ENCODE data around the gene RASGRF1. TPM values are rescaled to one million over a fixed set of nuclear protein-coding genes. Genes with fewer than 3 reads are reported as not detected.

Gene RASGRF1
- total RNA-seq, 2 donors from 2014 or later, result 0.09 to 1.1 TPM

- Histone ChIP-seq H3K4me3 (no peak overlapping the region), H3K27ac (no peak overlapping the region), H3K9me3 (no peaks in the 10 kb centered on the region), H3K36me3 (no peaks in the 10 kb centered on the region), H3K27me3 (replicated peaks; ENCODE audit: insufficient read depth) (no peaks in the 10 kb centered on the region), H3K4me1 (replicated peaks) (no peaks in the 10 kb centered on the region)
- no peak for DNase-seq (ENCODE audit: low spot score)
- WGBS, result 100% methylated on average over 2 of the region's 2 CpGs
- TF ChIP-seq CTCF (IDR thresholded peaks at IDR 0.05), result no peak
- TF ChIP-seq POLR2A (IDR thresholded peaks at IDR 0.05), result no peak
- TF ChIP-seq POLR2AphosphoS5 (IDR thresholded peaks at IDR 0.05), result no peak
- intact Hi-C loops (cut with DNase I), result no loop called here
Measured at GRCh38 chr15:79010278-79010677, 80.3 kb downstream of the RASGRF1 start.

- H3K27ac ChIP-seq, result no peak overlapping the region
- no peak for TF ChIP-seq CTCF (IDR thresholded peaks at IDR 0.05)
- no peaks in the 10 kb centered on the region for H3K27me3 ChIP-seq (replicated peaks; ENCODE audit: insufficient read depth)
- H3K9me3 ChIP-seq, result no peaks in the 10 kb centered on the region
- H3K36me3 ChIP-seq, result no peaks in the 10 kb centered on the region
- no peaks in the 10 kb centered on the region for H3K4me1 ChIP-seq (replicated peaks)
- intact Hi-C loops (cut with DNase I), result no loop called here
- 70% methylated on average over 4 of the region's 4 CpGs for WGBS
- no peak overlapping the region for H3K4me3 ChIP-seq
- no peak for DNase-seq (ENCODE audit: low spot score)
Measured at GRCh38 chr15:79009379-79009778, 81.2 kb downstream of the RASGRF1 start.

GRCh38 chr15:79008659-79009058 lies 81.9 kb downstream of the RASGRF1 start:
- H3K27me3 ChIP-seq (replicated peaks; ENCODE audit: insufficient read depth), result no peaks in the 10 kb centered on the region
- H3K9me3 ChIP-seq, result no peaks in the 10 kb centered on the region
- no peaks in the 10 kb centered on the region for H3K4me1 ChIP-seq (replicated peaks)
- no peak overlapping the region for H3K4me3 ChIP-seq
- H3K27ac ChIP-seq, result no peak overlapping the region
- no peak for TF ChIP-seq POLR2AphosphoS5 (IDR thresholded peaks at IDR 0.05)
- no peak for TF ChIP-seq POLR2A (IDR thresholded peaks at IDR 0.05)
- no peak for TF ChIP-seq CTCF (IDR thresholded peaks at IDR 0.05)
- 82% methylated on average over 10 of the region's 10 CpGs for WGBS
- no peaks in the 10 kb centered on the region for H3K36me3 ChIP-seq
- intact Hi-C loops (cut with DNase I), result no loop called here
- DNase-seq (ENCODE audit: low spot score), result no peak

- H3K36me3 ChIP-seq, result no peaks in the 10 kb centered on the region
- H3K4me1 ChIP-seq (replicated peaks), result no peaks in the 10 kb centered on the region
- TF ChIP-seq CTCF (IDR thresholded peaks at IDR 0.05) (peak in 2 of 4 experiments; percentile 25 to 60), POLR2AphosphoS5 (IDR thresholded peaks at IDR 0.05) (no peak)
- no peaks in the 10 kb centered on the region for H3K9me3 ChIP-seq
- H3K27me3 ChIP-seq (replicated peaks; ENCODE audit: insufficient read depth), result no peaks in the 10 kb centered on the region
- DNase-seq (ENCODE audit: low spot score), result no peak
- H3K27ac ChIP-seq, result no peak overlapping the region
- intact Hi-C loops (cut with DNase I), result no loop called here
- 63% methylated on average over 3 of the region's 3 CpGs for WGBS
- H3K4me3 ChIP-seq, result no peak overlapping the region
Measured at GRCh38 chr15:79007066-79007465, 83.5 kb downstream of the RASGRF1 start.

GRCh38 chr15:79006071-79006470 lies 84.5 kb downstream of the RASGRF1 start:
- no peak for TF ChIP-seq POLR2AphosphoS5 (IDR thresholded peaks at IDR 0.05)
- no peak for TF ChIP-seq POLR2A (IDR thresholded peaks at IDR 0.05)
- no peak for TF ChIP-seq CTCF (IDR thresholded peaks at IDR 0.05)
- Histone ChIP-seq H3K27me3 (replicated peaks; ENCODE audit: insufficient read depth) (no peaks in the 10 kb centered on the region), H3K27ac (no peak overlapping the region), H3K9me3 (no peaks in the 10 kb centered on the region), H3K4me1 (replicated peaks) (no peaks in the 10 kb centered on the region), H3K36me3 (no peaks in the 10 kb centered on the region), H3K4me3 (no peak overlapping the region)
- intact Hi-C loops (cut with DNase I), result no loop called here
- 93% methylated on average over 16 of the region's 16 CpGs for WGBS
- DNase-seq (ENCODE audit: low spot score), result no peak

Measured in prostate gland (tissue), 2 donors.